HepG2 (cell line): ENCODE results near the gene LYPD3. TPM values are rescaled to one million over a fixed set of nuclear protein-coding genes. Genes with fewer than 3 reads are reported as not detected.

Experiments
- ATAC-seq: fragments of 200-7000 bp; cut with Tn5 transposase; 3 replicates; pipeline ENCODE4 v1.9.1; 2020; ENCODE audit warnings: mild to moderate bottlenecking, moderate library complexity
- BruUV-seq: library from RNA; stranded (reverse); fragments of 400-500 nt; replicated peaks from 2 replicates; lab custom pipeline; 2021; lab: Mats Ljungman, UMichigan
- CTCF ChIA-PET: fragments of 300-600 bp; formaldehyde crosslinking; extraction: SDS; loops from one replicate; lab custom pipeline; 2021; ENCODE audit warnings: low total read pairs, inconsistent platforms, low intra/inter-chr PET ratio; lab: Yijun Ruan, JAX
- POLR2A ChIA-PET: fragments of 350-600 bp; sonication (Branson Sonifier 250); formaldehyde crosslinking; loops from one replicate; lab custom pipeline; 2020; ENCODE audit warnings: antibody characterized with exemption, inconsistent platforms; lab: Yijun Ruan, JAX
- DNase-seq: peaks from one replicate; pipeline ENCODE4 v3.0.0-alpha.2; 2015; ENCODE audit warnings: low spot score
- FAIRE-seq: peaks from 3 replicates; lab custom pipeline; 2011; peaks lifted over from hg19 to GRCh38; lab: Jason Lieb, UNC
- H2AFZ ChIP-seq: one replicate; pipeline ENCODE4 v1.6.1; 2011; ENCODE audit warnings: low read length, inconsistent platforms
- H3K27ac ChIP-seq: fragments of 300-600 bp; 3 replicates; pipeline ENCODE4 v1.8.0; 2011; ENCODE audit warnings: mixed run types, mild to moderate bottlenecking, mixed read lengths, low read length, inconsistent platforms; ENCODE audit not compliant: insufficient read depth; ENCODE audit errors: extremely low read length
- H3K27me3 ChIP-seq, 2 experiments: fragments of 200-600 bp in 1 of 2; 2 replicates in 1 of 2; 3 replicates in 1 of 2; pipeline versions ENCODE4 v1.6.0 to v1.8.0; 2011; ENCODE audit warnings: low read length in 2 of 2, mild to moderate bottlenecking in 2 of 2, moderate library complexity in 2 of 2, inconsistent platforms in 1 of 2; ENCODE audit not compliant: insufficient read depth in 2 of 2, control insufficient read depth in 1 of 2
- H3K36me3 ChIP-seq, 2 experiments: fragments of 200-600 bp in 1 of 2; replicated peaks in 1 of 2; 2 replicates in 1 of 2; 3 replicates in 1 of 2; pipeline versions ENCODE4 v1.5.1 to v1.8.0; 2011; ENCODE audit warnings: low read length in 2 of 2, inconsistent platforms in 1 of 2; ENCODE audit not compliant: insufficient read depth in 2 of 2, control insufficient read depth in 1 of 2
- H3K4me1 ChIP-seq: 2 replicates; pipeline ENCODE4 v1.5.1; 2012; ENCODE audit warnings: low read length, inconsistent platforms; ENCODE audit not compliant: insufficient read depth
- H3K4me2 ChIP-seq: 2 replicates; pipeline ENCODE4 v1.6.0; 2011; ENCODE audit warnings: low read depth, low read length, inconsistent platforms
- H3K4me3 ChIP-seq, 3 experiments: fragments of 200-600 bp in 1 of 3; sonication (generic), shearing (Covaris generic) in 1 of 3; replicated peaks in 1 of 3; 2 replicates each; pipeline ENCODE4 v1.5.1; 2011 to 2016; ENCODE audit warnings: low read length in 3 of 3, inconsistent platforms in 2 of 3, low read depth in 2 of 3, mild to moderate bottlenecking in 2 of 3, control low read depth in 1 of 3, mixed read lengths in 1 of 3; ENCODE audit not compliant: insufficient read depth in 1 of 3
- H3K79me2 ChIP-seq: one replicate; pipeline ENCODE4 v1.6.1; 2011; ENCODE audit warnings: low read length, inconsistent platforms; ENCODE audit not compliant: insufficient read depth
- H3K9ac ChIP-seq: 2 replicates; pipeline ENCODE4 v1.6.0; 2011; ENCODE audit warnings: mild to moderate bottlenecking, low read depth, low read length, inconsistent platforms; ENCODE audit not compliant: insufficient read depth
- H3K9me3 ChIP-seq: 2 replicates; pipeline ENCODE4 v1.5.1; 2012; ENCODE audit warnings: mild to moderate bottlenecking, low read length
- H4K20me1 ChIP-seq: 2 replicates; pipeline ENCODE4 v1.6.0; 2011; ENCODE audit warnings: inconsistent platforms, mild to moderate bottlenecking, low read length, moderate library complexity; ENCODE audit not compliant: insufficient read depth
- BRD4 ChIP-seq: sonication (generic); formaldehyde crosslinking; IDR thresholded peaks from 2 replicates; pipeline ENCODE4 v1.4.0; 2020; ENCODE audit warnings: missing genetic modification reagents
- ETV5 ChIP-seq: IDR thresholded peaks from 2 replicates; pipeline ENCODE4 v1.6.1; 2018; ENCODE audit warnings: missing biosample characterization, missing genetic modification reagents, inconsistent platforms, borderline replicate concordance
- EZH2 ChIP-seq: conservative IDR thresholded peaks from 2 replicates; pipeline ENCODE4 v1.6.1; 2012; ENCODE audit warnings: mild to moderate bottlenecking, low read depth, low read length, moderate library complexity
- NAIF1 ChIP-seq: sonication (generic); formaldehyde crosslinking; IDR thresholded peaks from 2 replicates; pipeline ENCODE4 v1.5.0; 2020; ENCODE audit warnings: mild to moderate bottlenecking, missing genetic modification reagents, borderline replicate concordance
- NR3C1 ChIP-seq: sonication (generic); formaldehyde crosslinking; IDR thresholded peaks from 2 replicates; pipeline ENCODE4 v1.4.0; 2020; ENCODE audit warnings: missing genetic modification reagents
- PAF1 ChIP-seq: IDR thresholded peaks from 2 replicates; pipeline ENCODE4 v1.6.1; 2016; ENCODE audit warnings: missing genetic modification reagents, missing compliant biosample characterization
- RFX5 ChIP-seq: IDR thresholded peaks from 2 replicates; pipeline ENCODE4 v1.6.1; 2011; ENCODE audit warnings: low read depth, low read length, improper control_type of control experiment
- ZIK1 ChIP-seq: sonication (generic); formaldehyde crosslinking; IDR thresholded peaks from 2 replicates; pipeline ENCODE4 v1.5.0; 2020; ENCODE audit warnings: mild to moderate bottlenecking, low read depth, missing genetic modification reagents, borderline replicate concordance
- ZNF20 ChIP-seq: sonication (generic); formaldehyde crosslinking; IDR thresholded peaks from 2 replicates; pipeline ENCODE4 v1.4.0; 2020; ENCODE audit warnings: mild to moderate bottlenecking, moderate library complexity, missing genetic modification reagents
- ZNF564 ChIP-seq: sonication (generic); formaldehyde crosslinking; IDR thresholded peaks from 2 replicates; pipeline ENCODE4 v1.8.1; 2023; ENCODE audit warnings: mild to moderate bottlenecking, missing genetic modification reagents
- ZNF816 ChIP-seq: sonication (generic); formaldehyde crosslinking; IDR thresholded peaks from 2 replicates; pipeline ENCODE4 v1.8.0; 2022; ENCODE audit warnings: missing genetic modification reagents, mild to moderate bottlenecking, borderline replicate concordance
- in situ Hi-C: cut with HindIII; loops from 2 replicates; pipeline ENCODE4 v1.10.0; 2017; ENCODE audit warnings: low pct_unique_long_range_greater_than_20kb; ENCODE audit not compliant: extremely low pct_ligation_motif_present
- intact Hi-C: fragments of 100-400 bp; cut with micrococcal nuclease; formaldehyde crosslinking; loops from one replicate; pipeline ENCODE4 v1.10.0; 2022; ENCODE audit not compliant: unreplicated experiment
- polyA plus RNA-seq, 8 experiments: library from polyadenylated mRNA; depleted of rRNA in 3 of 8; stranded (reverse) in 7 of 8; unstranded in 1 of 8; fragments of >200 nt; fragmentation: Illumina TruSeq in 4 of 8; extraction: Trizol in 4 of 8; gene quantifications; 2 replicates each; pipeline versions ENCODE4 v1.2.1 to v1.2.3, GENCODE V29; 2011 to 2016; ENCODE audit warnings: low read depth in 4 of 8, missing spikeins in 1 of 8, mixed read lengths in 1 of 8; ENCODE audit not compliant: insufficient read depth in 1 of 8
- total RNA-seq, 5 experiments: library from RNA; depleted of rRNA; stranded (reverse); fragments of >200 nt; fragmentation: Illumina TruSeq; extraction: Trizol; gene quantifications; 2 replicates each; pipeline ENCODE4 v1.2.3, GENCODE V29; 2016; ENCODE audit warnings: low read depth in 1 of 5

The LYPD3 gene
- total and polyA plus RNA-seq, 2 of the 13 experiments (the other 11 are each of a cell fraction or from before 2014, with no cell fraction given): 0.51 to 1.5 TPM

GRCh38 chr19:43476606-43477005 is 11.2 kb upstream of the LYPD3 start:
- DNase-seq (no peak), ATAC-seq (no peak), FAIRE-seq (no peak)
- H3K27me3 ChIP-seq: no peaks in the 10 kb centered on the region
- no peaks in the 10 kb centered on the region for H3K4me1 ChIP-seq
- H3K9me3 ChIP-seq: no peaks in the 10 kb centered on the region
- no peak overlapping the region for H3K9ac ChIP-seq
- H3K36me3 ChIP-seq: peaks cover 3 to 5% of the 10 kb centered on the region in 2 experiments; a peak in 2 of 5 replicates
- intact Hi-C loops: no loop called here
- in situ Hi-C loops: no loop called here
- ChIA-PET POLR2A (no interaction called here), CTCF (no interaction called here)
- no TSS peak for BruUV-seq
- no peaks in the 10 kb centered on the region for H3K79me2 ChIP-seq
- H4K20me1 ChIP-seq: no peaks in the 10 kb centered on the region
- H3K4me2 ChIP-seq: no peak overlapping the region
- no peak overlapping the region for H3K4me3 ChIP-seq
- no peak overlapping the region for H3K27ac ChIP-seq
- H2AFZ ChIP-seq: no peak overlapping the region
- TF ChIP-seq PAF1 (CRISPR knock-in tag) (no peak), EZH2 (no peak), RFX5 (no peak), ETV5 (CRISPR knock-in tag) (no peak), BRD4 (no peak), NR3C1 (CRISPR knock-in tag) (no peak), ZNF564 (CRISPR knock-in tag) (no peak), ZNF20 (no peak), ZNF816 (CRISPR knock-in tag) (no peak), NAIF1 (no peak), ZIK1 (CRISPR knock-in tag) (no peak)
- TF ChIP-seq, all 625 proteins: peak for 0
